ENCODE results near the gene COL21A1. TPM values are rescaled to one million over a fixed set of nuclear protein-coding genes. Genes with fewer than 3 reads are reported as not detected.

Gene COL21A1
- total and polyA plus RNA-seq, 2 of the 4 experiments (the other 2 are of a cell fraction): 0.05 TPM; not detected in 1

DNA sequence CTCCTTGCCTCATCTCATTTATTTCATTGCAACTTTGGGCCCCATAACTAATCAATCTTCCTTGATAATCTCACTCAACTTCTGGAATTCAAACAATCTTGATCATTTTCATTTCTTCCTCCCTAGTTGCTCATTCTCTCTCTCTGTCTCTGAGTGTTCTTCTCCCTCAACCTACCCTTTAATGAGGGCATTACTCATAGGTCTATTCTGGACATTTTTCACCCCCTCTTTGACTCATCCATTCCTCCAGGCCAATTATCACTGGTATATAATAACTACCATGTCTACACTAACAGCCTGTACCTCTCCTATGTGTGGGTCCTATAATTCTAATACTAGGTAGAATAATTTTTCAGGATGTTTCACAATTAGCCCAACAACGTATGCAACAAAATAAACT lies 78.8 kb downstream of the COL21A1 start:
- H3K9me1 ChIP-seq (ENCODE audit: insufficient read depth, low read length): no peaks in the 10 kb centered on the region
- BruUV-seq (replicated peaks): no TSS peak
- intact Hi-C loops (cut with micrococcal nuclease): no loop called here
- H4K5ac ChIP-seq (ENCODE audit: low read depth, low read length): no peak overlapping the region
- H3K79me1 ChIP-seq (ENCODE audit: low read depth in 1 of 2, low read length in 2 of 2): no peaks in the 10 kb centered on the region
- no peak overlapping the region for H3K23ac ChIP-seq (ENCODE audit: low read depth, low read length)
- WGBS, 2 experiments (ENCODE audit: extremely low coverage in 2 of 2, insufficient read length in 1 of 2): no CpG with 5 or more reads among the region's 1 CpG
- no peak overlapping the region for H3K9ac ChIP-seq (ENCODE audit: low read depth, low read length)
- ATAC-seq (ENCODE audit: low read depth) (no peak), DNase-seq (no peak)
- no peaks in the 10 kb centered on the region for H3K4me1 ChIP-seq (ENCODE audit: control insufficient read depth, insufficient read depth, low read length)
- H4K91ac ChIP-seq (ENCODE audit: insufficient read depth, low read depth, low read length): no peak overlapping the region
- in situ Hi-C loops (cut with MboI; ENCODE audit: low sequenced_read_pairs): no loop called here
- no peak overlapping the region for H2AK5ac ChIP-seq (ENCODE audit: low read depth, low read length)
- no peak overlapping the region for H3K27ac ChIP-seq (ENCODE audit: insufficient read depth, low read length)
- H2BK5ac ChIP-seq (ENCODE audit: low read depth, low read length, poor library complexity, severe bottlenecking): no peak overlapping the region
- H3K9me3 ChIP-seq (ENCODE audit: control insufficient read depth, insufficient read depth, low read length): peaks cover 6% of the 10 kb centered on the region
- no peaks in the 10 kb centered on the region for H4K20me1 ChIP-seq (ENCODE audit: insufficient read depth, low read length)
- no peak overlapping the region for H2AFZ ChIP-seq (replicated peaks; ENCODE audit: low read length, poor library complexity)
- TF ChIP-seq MXI1 (IDR thresholded peaks at IDR 0.05; ENCODE audit: borderline replicate concordance, low read depth, low read length) (no peak), MAZ (IDR thresholded peaks at IDR 0.05; ENCODE audit: borderline replicate concordance, low read depth, low read length) (no peak), RFX5 (IDR thresholded peaks at IDR 0.05; ENCODE audit: low read depth, low read length) (no peak), CEBPB (IDR thresholded peaks at IDR 0.05; ENCODE audit: low read depth, low read length) (no peak), BHLHE40 (IDR thresholded peaks at IDR 0.05; ENCODE audit: low read depth, low read length) (no peak), POLR2A (IDR thresholded peaks at IDR 0.05; ENCODE audit: low read depth, low read length) (no peak), NFE2L2 (IDR thresholded peaks at IDR 0.05; ENCODE audit: low read depth, low read length) (no peak), RCOR1 (IDR thresholded peaks at IDR 0.05; ENCODE audit: insufficient replicate concordance, low read length) (no peak), USF2 (IDR thresholded peaks at IDR 0.05; ENCODE audit: low read depth, low read length) (no peak), SMC3 (IDR thresholded peaks at IDR 0.05; ENCODE audit: low read depth, low read length) (no peak), MAFK (IDR thresholded peaks at IDR 0.05; ENCODE audit: low read depth, low read length) (no peak), FOS (IDR thresholded peaks at IDR 0.05; ENCODE audit: low read depth, low read length) (no peak), CHD1 (IDR thresholded peaks at IDR 0.05; ENCODE audit: low read depth, low read length) (no peak), RAD21 (IDR thresholded peaks at IDR 0.05; ENCODE audit: low read length) (no peak)
- TF ChIP-seq, protein P1, sequence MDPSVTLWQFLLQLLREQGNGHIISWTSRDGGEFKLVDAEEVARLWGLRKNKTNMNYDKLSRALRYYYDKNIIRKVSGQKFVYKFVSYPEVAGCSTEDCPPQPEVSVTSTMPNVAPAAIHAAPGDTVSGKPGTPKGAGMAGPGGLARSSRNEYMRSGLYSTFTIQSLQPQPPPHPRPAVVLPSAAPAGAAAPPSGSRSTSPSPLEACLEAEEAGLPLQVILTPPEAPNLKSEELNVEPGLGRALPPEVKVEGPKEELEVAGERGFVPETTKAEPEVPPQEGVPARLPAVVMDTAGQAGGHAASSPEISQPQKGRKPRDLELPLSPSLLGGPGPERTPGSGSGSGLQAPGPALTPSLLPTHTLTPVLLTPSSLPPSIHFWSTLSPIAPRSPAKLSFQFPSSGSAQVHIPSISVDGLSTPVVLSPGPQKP (IDR thresholded peaks at IDR 0.05; ENCODE audit: borderline replicate concordance, low read depth, low read length): no peak
- TF ChIP-seq, protein P2, sequence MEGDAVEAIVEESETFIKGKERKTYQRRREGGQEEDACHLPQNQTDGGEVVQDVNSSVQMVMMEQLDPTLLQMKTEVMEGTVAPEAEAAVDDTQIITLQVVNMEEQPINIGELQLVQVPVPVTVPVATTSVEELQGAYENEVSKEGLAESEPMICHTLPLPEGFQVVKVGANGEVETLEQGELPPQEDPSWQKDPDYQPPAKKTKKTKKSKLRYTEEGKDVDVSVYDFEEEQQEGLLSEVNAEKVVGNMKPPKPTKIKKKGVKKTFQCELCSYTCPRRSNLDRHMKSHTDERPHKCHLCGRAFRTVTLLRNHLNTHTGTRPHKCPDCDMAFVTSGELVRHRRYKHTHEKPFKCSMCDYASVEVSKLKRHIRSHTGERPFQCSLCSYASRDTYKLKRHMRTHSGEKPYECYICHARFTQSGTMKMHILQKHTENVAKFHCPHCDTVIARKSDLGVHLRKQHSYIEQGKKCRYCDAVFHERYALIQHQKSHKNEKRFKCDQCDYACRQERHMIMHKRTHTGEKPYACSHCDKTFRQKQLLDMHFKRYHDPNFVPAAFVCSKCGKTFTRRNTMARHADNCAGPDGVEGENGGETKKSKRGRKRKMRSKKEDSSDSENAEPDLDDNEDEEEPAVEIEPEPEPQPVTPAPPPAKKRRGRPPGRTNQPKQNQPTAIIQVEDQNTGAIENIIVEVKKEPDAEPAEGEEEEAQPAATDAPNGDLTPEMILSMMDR (conservative IDR thresholded peaks at IDR 0.05; ENCODE audit: low read depth, low read length): no peak
- H2BK20ac ChIP-seq (ENCODE audit: low read depth, low read length): no peak overlapping the region
- ChIA-PET POLR2A (ENCODE audit: unreplicated experiment) (no interaction called here), CTCF (no interaction called here)
- no peaks in the 10 kb centered on the region for H3K27me3 ChIP-seq (ENCODE audit: control insufficient read depth, insufficient read depth, low read length)
- no peak overlapping the region for H3K4me2 ChIP-seq (ENCODE audit: low read depth, low read length)
- H3K36me3 ChIP-seq (ENCODE audit: control insufficient read depth, insufficient read depth, low read length): no peaks in the 10 kb centered on the region
- no peak overlapping the region for H2BK15ac ChIP-seq (ENCODE audit: low read depth, low read length)
- no peak overlapping the region for H3K18ac ChIP-seq (ENCODE audit: low read depth, low read length)
- H3K4ac ChIP-seq (ENCODE audit: low read depth, low read length): no peak overlapping the region
- no peak overlapping the region for H3K14ac ChIP-seq (replicated peaks; ENCODE audit: low read depth, low read length)
- H4K8ac ChIP-seq (ENCODE audit: low read depth in 2 of 2, low read length in 2 of 2): no peak overlapping the region
- H2BK120ac ChIP-seq (ENCODE audit: low read depth, low read length): no peak overlapping the region
- H2AK9ac ChIP-seq (replicated peaks; ENCODE audit: low read depth, low read length, poor library complexity): no peak overlapping the region
- no peak overlapping the region for H3K4me3 ChIP-seq (ENCODE audit: insufficient read depth, low read depth, low read length)
- H3K56ac ChIP-seq (ENCODE audit: extremely low read depth, insufficient read depth, low read length): no peak overlapping the region
- dilution Hi-C loops (cut with HindIII; ENCODE audit: low sequenced_read_pairs, unreplicated experiment): no loop called here

Measured in IMR-90 (cell line).